GM19099 (cell line): Measurements from ENCODE around the gene CAVIN2.

Experiments
- POLR2A ChIP-seq: IDR thresholded peaks from 3 replicates; pipeline ENCODE4 v1.6.1; 2011; ENCODE audit warnings: low read depth; ENCODE audit not compliant: insufficient read length; ENCODE audit errors: extremely low read depth

The CAVIN2 gene

DNA sequence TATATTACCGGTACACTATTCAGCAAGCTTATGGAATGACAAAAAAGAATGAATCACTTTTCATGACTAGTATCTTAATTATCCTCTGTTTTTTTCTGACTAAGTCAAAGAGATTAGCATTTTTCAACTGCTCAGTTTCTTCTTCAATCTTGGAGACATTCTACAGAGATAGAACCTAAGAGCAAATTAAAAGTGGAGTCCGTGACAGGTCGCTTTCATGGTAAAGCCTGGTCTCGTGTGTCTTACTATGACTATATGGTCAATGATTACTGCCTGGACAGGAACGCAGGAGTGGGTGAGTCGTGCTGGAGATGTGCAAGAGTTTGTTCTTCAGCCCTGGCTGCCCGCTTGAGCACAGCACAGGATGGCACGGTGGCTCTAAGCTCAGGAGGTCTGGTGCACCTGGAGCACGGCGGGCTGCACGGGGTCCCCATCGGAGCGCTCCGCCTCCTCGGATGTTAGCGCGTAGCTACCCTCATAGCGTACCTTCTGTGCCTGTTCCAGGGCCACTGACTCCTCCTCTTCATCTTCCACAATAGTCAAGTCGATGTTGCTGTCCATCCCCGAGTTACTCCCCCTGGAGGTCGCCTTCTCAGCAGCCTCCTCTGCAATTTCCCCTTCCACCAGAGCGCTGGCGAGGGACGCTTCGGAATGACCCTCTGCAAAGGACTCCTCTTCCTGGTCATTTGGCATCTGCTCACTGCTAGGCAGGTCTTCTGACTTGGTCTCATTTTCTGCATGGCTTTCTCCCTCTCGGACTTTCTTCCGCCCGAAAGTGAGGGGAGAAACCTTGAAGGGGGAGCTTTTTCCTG is 11.1 kb downstream of the CAVIN2 start:
- TF ChIP-seq POLR2A: no peak

DNA sequence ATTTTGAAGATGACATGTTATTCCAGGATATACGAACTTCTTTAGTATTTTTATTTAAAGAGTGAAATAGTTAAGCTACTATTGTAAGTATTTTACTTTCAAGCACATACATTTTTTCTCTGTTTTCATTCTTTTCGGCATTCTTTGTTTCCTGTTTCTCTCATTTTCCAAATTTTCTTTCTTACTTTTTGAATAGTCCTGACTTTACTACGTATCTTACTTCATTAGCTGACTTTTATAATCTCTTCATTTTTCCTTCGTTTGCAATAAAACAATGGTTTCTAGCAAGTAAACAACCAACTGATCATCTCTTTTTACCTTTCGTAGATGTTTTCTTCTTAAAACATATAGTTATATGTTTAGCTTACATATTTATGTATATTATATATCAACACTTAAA is 11.8 kb downstream of the CAVIN2 start:
- no peak for TF ChIP-seq POLR2A

DNA sequence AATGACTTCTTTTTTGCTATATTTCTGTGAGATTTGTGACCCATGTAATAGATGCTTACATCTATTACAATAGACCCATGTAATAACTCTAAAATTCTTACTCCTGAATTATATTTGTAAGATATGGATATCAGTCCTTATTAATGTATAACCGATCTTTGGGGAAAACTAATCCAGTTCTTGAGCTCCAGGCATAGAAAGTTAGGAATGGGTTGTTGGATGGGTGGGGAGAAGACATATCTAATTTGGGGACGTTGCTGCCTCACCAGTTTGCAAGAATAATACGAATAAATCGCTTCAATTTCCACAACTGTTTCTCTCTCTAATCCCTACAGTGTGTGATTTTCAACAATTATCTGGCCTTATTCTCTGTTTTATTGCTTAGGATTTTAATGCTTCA is 13.5 kb downstream of the CAVIN2 start:
- TF ChIP-seq POLR2A: no peak

DNA sequence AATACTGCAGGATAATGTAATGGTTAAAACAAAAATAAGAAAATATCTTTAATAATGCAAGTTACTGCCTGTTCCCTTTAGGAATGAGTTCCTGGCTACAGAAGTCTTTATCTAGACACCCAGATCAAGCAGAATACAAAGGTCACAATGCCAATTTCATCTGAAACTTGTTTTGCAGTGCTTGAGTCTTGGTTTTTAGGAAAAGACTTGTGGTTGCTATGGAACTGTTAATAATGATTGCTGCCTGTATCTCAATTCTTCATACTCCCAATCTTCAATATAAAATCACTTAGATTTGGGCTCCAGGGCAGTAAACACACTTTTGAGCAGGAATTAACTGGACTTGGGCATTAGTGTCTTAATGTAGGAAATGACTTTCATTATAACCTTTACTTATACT is 14.2 kb downstream of the CAVIN2 start:
- no peak for TF ChIP-seq POLR2A

DNA sequence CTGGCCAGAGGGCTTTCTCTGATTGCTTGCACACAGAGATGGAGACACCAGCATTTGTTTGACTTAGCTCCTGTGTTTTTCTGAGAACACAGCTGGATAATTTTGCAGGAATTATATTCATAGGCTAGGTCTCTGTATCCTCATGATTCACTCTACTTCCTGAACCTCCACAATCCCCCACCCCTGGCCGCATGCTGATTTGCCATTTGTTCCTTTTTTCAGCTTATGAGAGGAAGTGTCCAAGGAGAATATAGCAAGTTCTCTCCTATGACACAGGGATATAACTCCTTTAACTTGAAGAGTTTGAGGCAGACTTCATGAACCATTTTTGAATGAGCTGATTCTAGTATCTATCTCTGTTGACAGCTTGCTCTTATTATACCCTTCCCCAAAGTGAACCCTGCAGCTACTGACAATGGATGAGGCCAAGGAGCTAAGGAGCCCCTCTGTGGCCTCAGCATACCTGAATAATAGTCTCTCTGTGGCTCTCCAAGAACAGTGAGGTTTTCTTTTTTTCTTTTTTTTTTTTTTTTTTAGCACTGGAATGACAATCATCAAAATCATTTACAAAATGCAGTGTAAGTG is 15.4 kb downstream of the CAVIN2 start:
- TF ChIP-seq POLR2A: no peak

DNA sequence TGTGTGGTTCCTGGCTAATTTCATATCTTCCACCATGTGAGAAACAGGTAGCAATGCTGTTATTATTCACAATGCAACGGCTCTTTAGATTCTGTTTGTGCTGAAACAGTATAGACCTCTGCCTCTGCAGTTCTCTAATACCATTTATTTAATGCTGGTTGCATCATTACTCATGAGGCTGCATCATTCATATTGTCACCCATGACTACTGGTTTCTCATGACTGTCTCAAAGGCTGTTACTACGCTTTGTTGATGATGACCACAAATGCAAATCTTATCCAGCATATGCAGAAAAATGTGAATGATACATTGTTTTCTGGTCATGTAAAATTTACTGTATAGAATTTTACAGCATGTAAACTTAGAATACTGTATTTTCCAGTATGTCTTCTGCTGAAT is 22.5 kb downstream of the CAVIN2 start:
- TF ChIP-seq POLR2A: no peak

DNA sequence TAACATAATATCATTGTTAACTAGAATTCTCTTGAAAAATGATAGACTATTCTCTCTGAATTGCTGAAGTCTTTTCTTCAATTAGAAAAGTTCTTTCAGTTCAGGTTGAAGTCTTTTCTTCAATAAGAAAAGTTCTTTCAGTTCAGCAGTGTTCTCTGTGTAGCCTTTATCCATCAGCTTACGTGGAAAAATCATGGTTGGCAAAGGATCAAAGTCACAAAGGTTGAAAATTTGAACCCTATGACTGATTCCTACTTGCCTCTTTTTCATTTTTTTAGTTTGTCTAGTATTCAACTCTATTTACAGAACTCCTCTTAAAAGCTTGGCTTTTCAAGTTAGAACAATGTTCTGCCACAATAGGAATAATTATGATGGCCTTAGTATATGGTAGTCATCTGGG is 25.8 kb downstream of the CAVIN2 start:
- TF ChIP-seq POLR2A: no peak

DNA sequence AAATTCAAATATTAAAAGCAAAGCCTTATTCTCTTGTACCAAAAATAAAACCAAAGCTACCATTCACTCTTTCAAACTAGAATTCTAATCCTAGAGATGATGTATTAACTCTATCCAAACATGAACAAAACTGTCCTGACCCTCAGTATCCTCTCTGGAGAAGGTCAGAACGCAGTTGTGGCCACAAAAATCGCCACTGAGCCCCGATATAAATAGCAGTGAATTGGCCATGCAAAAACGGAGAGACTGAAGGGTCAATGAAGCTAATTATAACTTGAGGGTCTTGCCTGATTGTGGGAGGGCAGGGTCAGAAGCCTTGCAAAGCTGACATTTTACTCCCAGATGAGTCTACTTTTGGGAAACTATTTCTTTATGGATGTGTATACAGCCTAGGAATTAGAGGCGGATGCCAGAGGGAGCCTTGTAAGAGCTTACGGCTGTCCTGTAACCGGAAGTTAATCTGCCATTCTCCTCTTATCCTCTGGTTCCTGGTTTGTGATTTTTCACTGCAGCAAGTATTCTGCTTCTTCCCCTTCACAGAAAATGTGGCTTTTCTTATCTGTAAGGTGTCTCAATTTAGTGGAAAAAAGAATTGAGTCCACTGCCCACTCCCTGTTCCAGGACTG is 28.1 kb downstream of the CAVIN2 start:
- TF ChIP-seq POLR2A: no peak

DNA sequence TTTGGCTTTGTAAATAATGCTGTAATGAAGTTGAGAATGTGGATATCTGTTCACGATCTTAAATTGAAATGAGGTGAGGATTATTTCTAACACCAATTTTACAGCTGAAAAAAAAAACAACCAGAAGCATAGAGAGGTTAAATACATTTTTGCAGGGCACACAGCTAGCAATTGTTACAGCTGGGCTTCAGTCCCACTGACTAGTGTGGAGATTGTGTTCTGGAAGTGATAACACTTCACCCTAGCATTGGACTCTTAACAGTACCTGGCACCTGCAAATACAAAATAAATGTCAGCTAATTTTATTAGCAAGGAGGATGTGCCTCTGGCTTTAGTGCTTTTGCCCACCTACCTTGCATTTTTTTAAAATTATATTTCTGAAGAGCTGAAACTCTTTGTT is 28.8 kb downstream of the CAVIN2 start:
- TF ChIP-seq POLR2A: no peak

DNA sequence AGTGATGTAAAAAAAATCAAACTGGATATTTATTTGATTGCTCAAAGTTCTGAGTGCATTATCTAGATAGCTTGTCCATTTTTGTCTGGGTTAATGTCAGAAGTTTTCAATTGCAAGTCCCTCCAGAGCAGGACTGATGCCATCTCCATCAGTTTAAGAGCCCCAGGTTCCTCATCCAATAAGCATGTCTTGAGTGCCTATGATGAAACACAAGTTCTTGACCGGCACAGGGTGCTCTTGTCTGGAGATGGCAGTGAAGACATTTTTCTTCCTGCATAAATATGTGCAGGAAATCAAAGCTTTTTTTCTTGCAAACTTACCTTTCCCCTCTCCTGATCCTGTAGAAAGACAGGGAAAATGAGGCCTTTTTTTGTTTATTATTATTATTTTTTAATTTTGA is 31.9 kb downstream of the CAVIN2 start:
- no peak for TF ChIP-seq POLR2A

DNA sequence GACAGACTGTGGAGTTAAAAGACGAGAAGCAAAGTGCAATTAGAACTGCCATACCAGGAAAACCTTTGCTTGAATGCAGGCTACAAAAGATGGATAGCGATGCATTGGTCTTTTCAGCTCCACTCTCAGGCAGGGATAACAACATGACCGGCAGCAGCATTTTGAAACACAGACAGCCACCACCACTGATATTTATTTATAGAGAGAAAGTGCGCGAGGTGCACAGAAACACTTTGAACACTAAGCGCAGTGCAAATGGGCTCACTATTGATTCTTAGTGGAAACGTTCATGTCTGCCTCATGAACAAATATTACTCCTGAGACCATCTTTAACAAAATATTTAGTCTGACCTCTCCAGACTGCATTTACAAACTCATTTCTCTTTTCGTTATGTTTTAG is 32.9 kb downstream of the CAVIN2 start:
- no peak for TF ChIP-seq POLR2A

DNA sequence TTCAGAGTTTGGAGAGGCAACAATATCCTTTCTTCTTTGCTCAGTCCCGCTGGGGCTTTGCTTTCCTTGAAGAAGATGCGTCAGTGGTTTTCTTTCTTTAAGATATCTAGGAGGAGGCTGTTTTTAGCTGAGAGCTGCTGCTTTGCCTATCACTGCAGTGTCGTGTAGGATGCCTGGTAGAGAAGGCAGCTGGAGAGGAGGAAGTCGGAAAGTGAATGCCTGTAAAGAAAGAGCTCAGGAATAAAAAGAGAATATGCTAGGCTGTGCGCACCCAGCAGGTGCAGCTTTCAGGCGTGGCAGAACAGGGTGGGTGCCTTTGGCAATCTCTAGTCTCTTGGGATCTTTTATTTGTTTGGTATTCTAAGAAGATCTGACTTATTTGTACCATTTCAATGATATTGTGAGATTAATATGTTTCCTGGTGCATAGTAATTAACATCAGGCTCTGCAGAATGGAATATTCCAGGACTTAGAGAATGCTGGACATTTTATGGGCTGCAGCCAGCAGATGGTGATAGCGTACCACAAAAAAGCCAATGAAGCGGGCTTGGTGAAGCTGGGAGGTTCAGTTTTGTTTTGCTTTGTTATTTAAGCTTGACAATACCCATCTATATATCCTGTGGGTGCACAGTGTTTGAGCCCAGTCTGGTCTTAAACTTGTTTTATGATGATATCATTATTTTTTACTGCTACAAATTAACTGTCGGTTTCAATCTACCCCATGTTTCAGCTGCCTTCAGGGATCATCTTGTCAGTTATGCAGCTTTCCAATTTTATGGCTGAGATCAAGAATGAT is 34.9 kb downstream of the CAVIN2 start:
- TF ChIP-seq POLR2A: no peak

DNA sequence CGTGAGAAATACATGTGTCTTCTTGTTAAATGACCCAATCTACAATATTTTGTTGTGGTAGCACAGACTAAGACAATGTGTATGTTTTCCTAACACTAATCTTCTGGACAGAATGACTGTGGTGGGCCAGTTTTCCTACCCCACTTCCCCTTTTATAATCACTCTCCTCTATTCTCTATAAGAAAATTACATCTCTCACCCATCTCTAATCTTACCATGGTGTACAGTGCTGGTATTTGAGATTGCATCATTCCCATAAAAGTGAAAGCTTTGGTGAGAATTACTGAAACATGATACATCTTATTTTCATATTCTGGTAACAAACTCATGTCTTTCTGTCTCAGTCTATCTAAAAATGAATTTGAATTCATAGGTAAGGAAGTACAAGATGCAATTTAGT is 40.5 kb downstream of the CAVIN2 start:
- TF ChIP-seq POLR2A: no peak

DNA sequence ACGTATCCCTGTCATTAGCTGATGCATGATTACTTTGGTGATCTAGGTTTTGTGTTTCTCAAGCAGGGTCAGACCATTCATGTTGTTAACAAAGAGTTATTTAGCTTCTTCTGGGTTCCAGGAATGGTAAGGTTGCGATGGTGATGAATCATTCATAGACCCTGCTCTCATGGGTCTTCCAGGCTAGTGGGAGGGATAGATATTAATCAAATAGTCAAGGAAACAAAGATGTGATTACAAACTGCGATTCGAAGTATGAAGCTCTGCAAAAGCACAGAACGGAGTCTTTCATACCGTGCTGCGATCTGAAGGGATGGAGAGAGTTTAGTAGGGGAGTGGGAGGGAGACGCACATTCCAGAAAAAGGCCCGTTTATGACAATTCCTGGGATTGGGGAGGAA is 42.1 kb downstream of the CAVIN2 start:
- no peak for TF ChIP-seq POLR2A

DNA sequence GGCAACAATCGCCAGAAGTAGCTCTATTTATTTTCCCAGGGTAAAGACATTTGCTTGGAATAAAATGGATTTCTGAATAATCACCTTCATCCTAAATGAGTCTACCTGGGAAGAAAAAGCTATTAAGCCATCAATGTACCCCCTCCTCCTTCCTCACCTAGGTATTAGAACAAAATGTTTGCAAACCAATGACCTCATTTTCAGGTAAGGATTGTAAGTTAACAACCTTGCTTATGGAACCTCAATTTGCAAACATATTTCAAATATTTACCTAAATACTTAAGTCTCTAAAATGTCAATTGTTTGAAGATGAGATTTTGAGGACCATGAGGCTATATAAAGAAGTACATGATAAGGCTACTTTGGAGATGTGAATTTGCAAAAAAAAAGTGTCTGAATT is 43.9 kb downstream of the CAVIN2 start:
- TF ChIP-seq POLR2A: no peak
